CD4-positive, alpha-beta T cell (primary cell): ENCODE data around the gene POU1F1. TPM values are rescaled to one million over a fixed set of nuclear protein-coding genes. Genes with fewer than 3 reads are reported as not detected.

Experiments
- ATAC-seq: fragments of 200-7000 bp; cut with Tn5 transposase; one replicate; pipeline ENCODE4 v1.10.0; 2022; ENCODE audit warnings: mild to moderate bottlenecking; ENCODE audit not compliant: poor library complexity
- CTCF ChIA-PET: fragments of 350-600 bp; sonication (Branson Sonifier 250); formaldehyde crosslinking; loops from one replicate; lab custom pipeline; 2021; ENCODE audit warnings: antibody characterized with exemption, inconsistent platforms; lab: Charles Lee
- POLR2A ChIA-PET: fragments of 350-600 bp; sonication (Branson Sonifier 250); formaldehyde crosslinking; loops from one replicate; lab custom pipeline; 2021; ENCODE audit warnings: antibody characterized with exemption, inconsistent platforms; lab: Charles Lee
- DNase-seq, 14 experiments: peaks; one replicate each; pipeline ENCODE4 v3.0.0-alpha.2; 2013 to 2020; ENCODE audit warnings: mixed read lengths in 2 of 14
- H3K27ac ChIP-seq, 2 donors: one replicate each; pipeline versions ENCODE4 v1.5.1 to v1.7.0; 2013; ENCODE audit warnings: low read length in 2 of 2, low read depth in 1 of 2, mild to moderate bottlenecking in 1 of 2
- H3K27me3 ChIP-seq, 2 experiments: 1 replicate in 1 of 2; 2 replicates in 1 of 2; pipeline versions ENCODE4 v1.6.1 to v1.7.0; 2013; ENCODE audit warnings: low read length in 2 of 2, control low read depth in 1 of 2, mild to moderate bottlenecking in 1 of 2, moderate library complexity in 1 of 2; ENCODE audit not compliant: insufficient read depth in 2 of 2, control insufficient read depth in 1 of 2
- H3K36me3 ChIP-seq: one replicate; pipeline ENCODE4 v1.6.1; 2013; ENCODE audit warnings: low read length, control low read depth; ENCODE audit not compliant: insufficient read depth
- H3K4me1 ChIP-seq: one replicate; pipeline ENCODE4 v1.6.1; 2013; ENCODE audit warnings: low read length, control low read depth; ENCODE audit not compliant: insufficient read depth
- H3K4me3 ChIP-seq: one replicate; pipeline ENCODE4 v1.5.1; 2013; ENCODE audit warnings: mild to moderate bottlenecking, low read length, moderate library complexity
- H3K9me3 ChIP-seq, 2 experiments: 1 replicate in 1 of 2; 2 replicates in 1 of 2; pipeline versions ENCODE4 v1.6.1 to v1.7.0; 2013; ENCODE audit warnings: low read length in 2 of 2, mild to moderate bottlenecking in 2 of 2, control low read depth in 1 of 2, moderate library complexity in 1 of 2; ENCODE audit not compliant: control insufficient read depth in 1 of 2, insufficient read depth in 1 of 2
- H3K27ac Mint-ChIP-seq: one replicate; pipeline ENCODE4 v1.8.0; 2020; ENCODE audit warnings: mixed read lengths
- H3K27me3 Mint-ChIP-seq: one replicate; pipeline ENCODE4 v1.8.0; 2021; ENCODE audit warnings: mixed read lengths
- H3K36me3 Mint-ChIP-seq: one replicate; pipeline ENCODE4 v1.8.0; 2021; ENCODE audit warnings: low read depth, mixed read lengths
- H3K4me1 Mint-ChIP-seq: one replicate; pipeline ENCODE4 v1.8.0; 2021; ENCODE audit warnings: low read depth, mixed read lengths
- H3K4me3 Mint-ChIP-seq: one replicate; pipeline ENCODE4 v1.8.0; 2020; ENCODE audit warnings: mild to moderate bottlenecking, mixed read lengths
- H3K9me3 Mint-ChIP-seq: one replicate; pipeline ENCODE4 v1.8.0; 2020; ENCODE audit warnings: mixed read lengths
- intact Hi-C, 2 experiments: fragments of 100-400 bp; cut with DNase I in 1 of 2; cut with micrococcal nuclease in 1 of 2; formaldehyde crosslinking; loops; one replicate each; pipeline versions ENCODE4 v1.15.1 to v1.9.0; 2023 to 2025; cut with DNase I, micrococcal nuclease
- total RNA-seq, 174 experiments: library from RNA in 2 of 174; stranded (reverse) in 2 of 174; gene quantifications; one replicate each; pipeline ENCODE4 v1.2.3 and lab custom pipeline; 2021 to 2026
- TF ChIP-seq, protein P1 (sequence below): fragments of 200-600 bp; IDR thresholded peaks from one replicate; pipeline ENCODE4 v1.8.0; 2022; ENCODE audit warnings: antibody characterized with exemption, mild to moderate bottlenecking

POU1F1 gene
- total RNA-seq, 2 experiments from 2014 or later = not detected

DNA sequence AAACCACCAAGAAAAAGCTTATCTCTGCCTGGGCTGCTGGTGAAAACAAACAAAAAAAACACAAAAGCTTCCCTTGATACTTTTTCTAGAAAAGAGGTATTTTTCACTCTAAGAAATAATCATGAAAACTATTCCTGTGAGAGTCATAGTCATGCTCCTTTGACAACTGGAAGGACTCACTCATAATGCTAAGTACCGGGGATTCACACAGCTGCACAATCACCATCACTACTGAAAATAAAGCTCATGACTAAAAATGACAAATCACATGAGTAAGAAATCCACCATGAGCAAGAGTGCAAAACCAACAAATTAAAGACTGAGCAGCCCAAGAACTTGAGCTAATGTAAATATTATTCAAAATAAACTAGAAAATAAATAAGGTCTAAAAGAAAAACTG lies 10.6 kb upstream of the POU1F1 start:
- no peaks in the 10 kb centered on the region for H3K4me1 Mint-ChIP-seq
- peaks cover 10% of the 10 kb centered on the region for H3K27me3 Mint-ChIP-seq
- POLR2A ChIA-PET = interaction anchor here (1.0 kb wide), 1 partner anchor 31 kb away, joined by 3 read pairs; no protein-coding TSS in a partner anchor

DNA sequence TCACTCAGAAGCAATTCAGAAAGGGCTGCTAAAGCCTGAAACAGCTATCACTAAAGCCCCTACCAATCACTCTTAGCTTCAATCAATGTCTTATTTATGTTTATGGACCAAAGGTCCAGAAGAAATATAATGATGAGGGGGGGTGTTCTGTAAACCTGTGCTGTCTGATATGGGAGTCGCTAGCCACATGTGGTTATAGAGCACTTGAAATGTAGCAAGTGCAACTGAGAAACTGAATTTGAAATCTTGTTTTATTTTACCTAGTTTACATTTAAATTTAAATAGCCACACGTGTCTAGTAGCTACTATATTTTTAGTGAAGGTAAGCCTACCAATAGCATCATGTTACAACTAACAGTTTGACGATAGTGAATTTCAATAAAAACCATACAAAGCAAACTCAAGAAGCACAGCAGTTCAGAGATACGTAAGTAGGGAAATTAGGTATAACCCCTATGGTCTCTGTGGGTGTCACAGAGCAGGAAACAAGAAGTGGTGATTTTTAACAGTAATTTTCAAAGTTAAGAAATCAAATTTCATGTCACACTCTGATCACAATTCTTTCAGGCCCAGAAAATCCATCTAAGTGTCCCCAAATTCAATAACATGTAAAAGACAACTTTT lies 3.6 kb downstream of the POU1F1 start:
- ChIA-PET POLR2A (no interaction called here), CTCF (no interaction called here)
- Histone ChIP-seq H3K27me3 (no peaks in the 10 kb centered on the region), H3K9me3 (no peaks in the 10 kb centered on the region), H3K4me3 (no peak overlapping the region), H3K4me1 (peaks cover 9% of the 10 kb centered on the region), H3K36me3 (no peaks in the 10 kb centered on the region), H3K27ac (no peak overlapping the region)
- TF ChIP-seq, protein P1, sequence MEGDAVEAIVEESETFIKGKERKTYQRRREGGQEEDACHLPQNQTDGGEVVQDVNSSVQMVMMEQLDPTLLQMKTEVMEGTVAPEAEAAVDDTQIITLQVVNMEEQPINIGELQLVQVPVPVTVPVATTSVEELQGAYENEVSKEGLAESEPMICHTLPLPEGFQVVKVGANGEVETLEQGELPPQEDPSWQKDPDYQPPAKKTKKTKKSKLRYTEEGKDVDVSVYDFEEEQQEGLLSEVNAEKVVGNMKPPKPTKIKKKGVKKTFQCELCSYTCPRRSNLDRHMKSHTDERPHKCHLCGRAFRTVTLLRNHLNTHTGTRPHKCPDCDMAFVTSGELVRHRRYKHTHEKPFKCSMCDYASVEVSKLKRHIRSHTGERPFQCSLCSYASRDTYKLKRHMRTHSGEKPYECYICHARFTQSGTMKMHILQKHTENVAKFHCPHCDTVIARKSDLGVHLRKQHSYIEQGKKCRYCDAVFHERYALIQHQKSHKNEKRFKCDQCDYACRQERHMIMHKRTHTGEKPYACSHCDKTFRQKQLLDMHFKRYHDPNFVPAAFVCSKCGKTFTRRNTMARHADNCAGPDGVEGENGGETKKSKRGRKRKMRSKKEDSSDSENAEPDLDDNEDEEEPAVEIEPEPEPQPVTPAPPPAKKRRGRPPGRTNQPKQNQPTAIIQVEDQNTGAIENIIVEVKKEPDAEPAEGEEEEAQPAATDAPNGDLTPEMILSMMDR = no peak
- Mint-ChIP-seq H3K9me3 (no peaks in the 10 kb centered on the region), H3K4me3 (no peak overlapping the region), H3K27ac (no peak overlapping the region), H3K27me3 (peaks cover 10% of the 10 kb centered on the region), H3K36me3 (no peaks in the 10 kb centered on the region), H3K4me1 (peaks cover 20% of the 10 kb centered on the region)
- intact Hi-C loops = no loop called here
- DNase-seq (no peak), ATAC-seq (no peak)

More for the DNA sequence above, 10.6 kb upstream of the POU1F1 start:
- Mint-ChIP-seq H3K4me3 (no peak overlapping the region), H3K36me3 (no peaks in the 10 kb centered on the region), H3K27ac (no peak overlapping the region), H3K9me3 (no peaks in the 10 kb centered on the region)
- ATAC-seq = no peak
- TF ChIP-seq, protein P1 = no peak
- Histone ChIP-seq H3K27me3 (no peaks in the 10 kb centered on the region), H3K27ac (no peak overlapping the region), H3K9me3 (no peaks in the 10 kb centered on the region), H3K4me1 (no peaks in the 10 kb centered on the region), H3K36me3 (no peaks in the 10 kb centered on the region), H3K4me3 (no peak overlapping the region)
- no peak for DNase-seq
- CTCF ChIA-PET = interaction anchor here (0.7 kb wide), 1 partner anchor 47 kb away, joined by 3 read pairs; no protein-coding TSS in a partner anchor
- intact Hi-C loops = no loop called here

DNA sequence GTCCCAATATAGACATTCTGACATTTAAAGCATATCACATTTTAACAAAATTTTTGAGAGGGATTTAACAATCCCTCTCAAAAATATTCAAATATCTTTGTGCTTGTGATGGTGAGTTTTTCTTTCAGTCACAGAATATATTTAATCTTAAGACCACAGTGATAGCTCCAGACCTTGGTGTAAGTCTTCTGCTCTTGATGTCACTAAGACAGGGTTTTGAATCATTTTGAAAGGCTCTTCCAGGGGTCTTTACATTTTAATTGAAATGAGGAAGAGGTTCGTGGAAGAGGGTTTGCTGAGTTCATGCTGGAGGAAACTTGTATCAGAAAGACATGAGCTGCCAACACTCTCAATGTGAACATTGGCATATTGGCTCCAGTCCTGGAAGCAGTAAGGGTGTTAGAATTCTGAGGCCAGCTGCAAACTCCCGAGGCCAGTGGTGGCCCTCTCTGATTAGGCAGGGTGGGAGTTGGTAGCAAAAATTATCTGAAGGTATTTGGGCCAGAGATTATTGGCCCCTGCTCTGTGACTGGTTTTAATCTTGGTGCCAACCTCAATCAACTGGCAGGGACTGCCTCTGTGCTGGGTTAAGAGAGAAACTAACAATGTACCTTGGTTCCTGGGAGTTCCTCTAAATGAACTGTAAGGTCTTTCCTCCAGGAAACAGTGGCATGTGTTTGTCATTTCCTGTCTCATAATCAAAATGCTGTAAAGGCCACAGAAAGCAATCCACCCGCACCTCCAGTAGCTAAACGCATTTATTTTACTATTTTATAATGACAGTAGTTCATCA lies 5.3 kb downstream of the POU1F1 start:
- no peak overlapping the region for H3K4me3 ChIP-seq
- H3K9me3 Mint-ChIP-seq = no peaks in the 10 kb centered on the region
- ATAC-seq = no peak

More for the DNA sequence above, 5.3 kb downstream of the POU1F1 start:
- TF ChIP-seq, protein P1 = no peak
- CTCF ChIA-PET = no interaction called here
- intact Hi-C loops = no loop called here
- Mint-ChIP-seq H3K4me1 (peaks cover 20% of the 10 kb centered on the region), H3K4me3 (no peak overlapping the region), H3K36me3 (no peaks in the 10 kb centered on the region), H3K27ac (no peak overlapping the region), H3K27me3 (peaks cover 10% of the 10 kb centered on the region)
- Histone ChIP-seq H3K36me3 (no peaks in the 10 kb centered on the region), H3K27me3 (no peaks in the 10 kb centered on the region), H3K27ac (no peak overlapping the region), H3K9me3 (no peaks in the 10 kb centered on the region), H3K4me1 (peaks cover 9% of the 10 kb centered on the region)
- POLR2A ChIA-PET = interaction anchor here (0.7 kb wide), 1 partner anchor 44 kb away, joined by 3 read pairs; the partner anchor contains the start of gene CHMP2B
- DNase-seq = peak in 3 of 14 experiments; percentile 8 to 42 (median 11)
